H1 (cell line): ENCODE results near the gene PLEKHG5. TPM values are rescaled to one million over a fixed set of nuclear protein-coding genes. Genes with fewer than 3 reads are reported as not detected.

ENCODE experiments used
- CREB1 ChIP-seq: IDR thresholded peaks from 2 replicates; pipeline ENCODE4 v1.6.1; 2012; ENCODE audit warnings: inconsistent platforms
- polyA plus RNA-seq, 7 experiments: library from polyadenylated mRNA; depleted of rRNA in 3 of 7; stranded (reverse) in 5 of 7; unstranded in 2 of 7; fragments of >200 nt in 5 of 7; fragments of 200-250 nt in 2 of 7; gene quantifications; 1 replicate in 5 of 7; 2 replicates in 1 of 7; 4 replicates in 1 of 7; pipeline versions ENCODE4 v1.2.1 to v1.2.3, GENCODE V29; 2011 to 2013; ENCODE audit warnings: missing spikeins in 2 of 7, mixed read lengths in 2 of 7
- total RNA-seq: library from RNA; stranded (reverse); fragmentation: NEBNext Ultra II Directional; extraction: Animal tissue kit (Norgen Biotek cat#: 25700); gene quantifications from 2 replicates; pipeline ENCODE4 v1.2.1, GENCODE V29; 2021

Gene PLEKHG5
- total and polyA plus RNA-seq, 2 of the 8 experiments (the other 6 are each of a cell fraction or from before 2014, with no cell fraction given) = 10.4 to 13.8 TPM

GRCh38 chr1:6465461-6466005, 25.9 kb downstream of the PLEKHG5 start (continued):
- no peak for TF ChIP-seq CREB1
- TF ChIP-seq, all 59 proteins: peak for 0
